Transverse colon (tissue), 4 donors: ENCODE measurements around the gene UPB1. TPM values are rescaled to one million over a fixed set of nuclear protein-coding genes. Genes with fewer than 3 reads are reported as not detected.

Experiments used
- DNase-seq: peaks from one replicate; pipeline ENCODE4 v3.0.0-alpha.2; 2019
- H3K27ac ChIP-seq, 4 donors: fragments of 200-600 bp; sonication (generic); 2 replicates each; pipeline ENCODE4 v1.5.1; 2016 to 2018; ENCODE audit warnings: inconsistent platforms in 4 of 4
- H3K27me3 ChIP-seq: fragments of 200-600 bp; sonication (generic); 2 replicates; pipeline ENCODE4 v1.5.1; 2017; ENCODE audit warnings: inconsistent platforms
- H3K36me3 ChIP-seq, 4 donors: fragments of 200-600 bp; sonication (generic); 2 replicates each; pipeline ENCODE4 v1.5.1; 2017 to 2019; ENCODE audit warnings: inconsistent platforms in 4 of 4
- H3K4me1 ChIP-seq, 4 donors: fragments of 200-600 bp; sonication (generic); 2 replicates each; pipeline ENCODE4 v1.5.1; 2017 to 2020; ENCODE audit warnings: inconsistent platforms in 4 of 4
- H3K4me3 ChIP-seq, 4 donors: fragments of 200-600 bp; sonication (generic); 1 replicate in 1 of 4; 2 replicates in 3 of 4; pipeline versions ENCODE4 v1.5.1 to v1.6.1; 2017 to 2019; ENCODE audit warnings: inconsistent platforms in 4 of 4
- H3K9me3 ChIP-seq, 2 donors: fragments of 200-600 bp; sonication (generic); 2 replicates each; pipeline ENCODE4 v1.5.1; 2017 to 2019; ENCODE audit warnings: inconsistent platforms in 2 of 2
- EP300 ChIP-seq: sonication (generic); formaldehyde crosslinking; IDR thresholded peaks from one replicate; pipeline ENCODE4 v1.6.1; 2017; ENCODE audit warnings: antibody characterized with exemption, low read depth
- POLR2A ChIP-seq: fragments of 450-650 bp; IDR thresholded peaks from one replicate; pipeline ENCODE4 v1.6.1; 2016; ENCODE audit warnings: antibody characterized with exemption, mild to moderate bottlenecking, moderate library complexity
- POLR2AphosphoS5 ChIP-seq, 3 donors: sonication (generic); formaldehyde crosslinking; IDR thresholded peaks; one replicate each; pipeline ENCODE4 v1.6.1; 2016; ENCODE audit warnings: antibody characterized with exemption in 3 of 3
- WGBS, 2 donors: methylation state at CpG; one replicate each; pipeline ENCODE4 v1.1.5; 2018; ENCODE audit warnings: low coverage in 1 of 2; 5-methylcytosine and 5-hydroxymethylcytosine counted together
- in situ Hi-C, 4 donors: fragments of 200-750 bp; cut with MboI; loops; one replicate each; pipeline versions ENCODE4 v1.15.0 to v1.15.1; 2017; ENCODE audit warnings: low sequenced_read_pairs in 3 of 4, low pct_ligation_motif_present in 1 of 4, low pct_unique_long_range_greater_than_20kb in 1 of 4
- intact Hi-C: fragments of 100-400 bp; cut with DNase I; formaldehyde crosslinking; loops from one replicate; pipeline ENCODE4 v1.15.1; 2023; ENCODE audit warnings: low total_unique reads
- total RNA-seq, 4 donors: library from RNA; depleted of rRNA; stranded (reverse); fragments of >200 nt; gene quantifications; one replicate each; pipeline ENCODE4 v1.1.0, GENCODE V29; 2016
- TF ChIP-seq, protein P1 (sequence below), 5 experiments: fragments of 200-600 bp in 3 of 5; fragments of 450-650 bp in 2 of 5; sonication (generic) in 3 of 5; IDR thresholded peaks; 1 replicate in 2 of 5; 2 replicates in 3 of 5; pipeline ENCODE4 v1.5.1; 2016 to 2017; ENCODE audit warnings: antibody characterized with exemption in 5 of 5, inconsistent platforms in 3 of 5, mild to moderate bottlenecking in 2 of 5, moderate library complexity in 1 of 5

Gene UPB1
- total RNA-seq, 4 donors from 2014 or later, result 0.32 TPM; not detected in 3

DNA sequence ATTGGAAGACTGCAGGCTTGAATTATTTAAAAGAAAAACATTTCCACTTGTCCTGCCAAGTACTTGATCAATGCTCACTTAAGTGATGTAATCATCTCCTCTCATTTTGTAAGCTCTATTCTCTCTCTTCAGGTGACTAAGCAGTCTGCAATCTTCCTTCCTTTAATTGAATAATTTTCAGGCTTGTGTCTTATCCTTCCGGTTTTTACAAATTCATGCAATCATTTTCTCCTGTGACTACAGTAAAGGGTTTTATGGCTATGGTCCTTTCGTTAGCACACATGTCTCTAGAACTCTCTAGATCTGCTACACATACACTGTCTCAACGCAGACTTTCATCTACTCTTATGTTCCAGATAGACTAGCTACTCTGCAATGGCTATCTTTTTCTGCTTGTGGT lies 12.6 kb upstream of the UPB1 start:
- in situ Hi-C loops, result no loop called here
- intact Hi-C loops, result no loop called here
- TF ChIP-seq, protein P1, sequence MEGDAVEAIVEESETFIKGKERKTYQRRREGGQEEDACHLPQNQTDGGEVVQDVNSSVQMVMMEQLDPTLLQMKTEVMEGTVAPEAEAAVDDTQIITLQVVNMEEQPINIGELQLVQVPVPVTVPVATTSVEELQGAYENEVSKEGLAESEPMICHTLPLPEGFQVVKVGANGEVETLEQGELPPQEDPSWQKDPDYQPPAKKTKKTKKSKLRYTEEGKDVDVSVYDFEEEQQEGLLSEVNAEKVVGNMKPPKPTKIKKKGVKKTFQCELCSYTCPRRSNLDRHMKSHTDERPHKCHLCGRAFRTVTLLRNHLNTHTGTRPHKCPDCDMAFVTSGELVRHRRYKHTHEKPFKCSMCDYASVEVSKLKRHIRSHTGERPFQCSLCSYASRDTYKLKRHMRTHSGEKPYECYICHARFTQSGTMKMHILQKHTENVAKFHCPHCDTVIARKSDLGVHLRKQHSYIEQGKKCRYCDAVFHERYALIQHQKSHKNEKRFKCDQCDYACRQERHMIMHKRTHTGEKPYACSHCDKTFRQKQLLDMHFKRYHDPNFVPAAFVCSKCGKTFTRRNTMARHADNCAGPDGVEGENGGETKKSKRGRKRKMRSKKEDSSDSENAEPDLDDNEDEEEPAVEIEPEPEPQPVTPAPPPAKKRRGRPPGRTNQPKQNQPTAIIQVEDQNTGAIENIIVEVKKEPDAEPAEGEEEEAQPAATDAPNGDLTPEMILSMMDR (IDR thresholded peaks at IDR 0.05), result no peak
- TF ChIP-seq POLR2AphosphoS5 (IDR thresholded peaks at IDR 0.05) (no peak), POLR2A (no peak)
- H3K9me3 ChIP-seq, result no peaks in the 10 kb centered on the region
- peaks cover 0 to 11% (median 4%) of the 10 kb centered on the region in 4 donors for H3K4me1 ChIP-seq
- no peaks in the 10 kb centered on the region for H3K27me3 ChIP-seq
- no peak for DNase-seq
- H3K36me3 ChIP-seq, result no peaks in the 10 kb centered on the region
- WGBS, 2 donors, result 33 to 40% methylated on average over 2 to 3 of the region's 3 CpGs
- no peak overlapping the region for H3K27ac ChIP-seq
- H3K4me3 ChIP-seq, result no peak overlapping the region

DNA sequence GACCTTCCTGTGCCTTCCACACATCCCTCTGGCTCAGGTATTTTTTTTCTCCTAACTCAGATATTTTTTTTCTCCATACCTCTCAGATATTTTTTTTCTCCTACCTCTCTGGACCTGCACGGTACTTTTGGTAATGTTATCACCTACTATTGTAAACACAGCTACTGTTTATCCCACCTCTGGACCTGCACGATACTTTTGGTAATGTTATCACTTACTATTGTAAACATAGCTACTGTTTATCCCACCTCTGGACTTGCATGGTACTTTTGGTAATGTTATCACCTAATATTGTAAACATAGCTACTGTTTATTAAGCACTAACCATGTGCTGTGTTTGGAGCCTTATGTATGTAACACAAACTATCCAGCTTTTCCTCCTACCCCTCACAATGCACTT lies 12.1 kb upstream of the UPB1 start:
- Histone ChIP-seq H3K9me3 (no peaks in the 10 kb centered on the region), H3K4me1 (peaks cover 0 to 11% (median 4%) of the 10 kb centered on the region in 4 donors), H3K36me3 (no peaks in the 10 kb centered on the region), H3K4me3 (no peak overlapping the region), H3K27me3 (no peaks in the 10 kb centered on the region), H3K27ac (no peak overlapping the region)
- in situ Hi-C loops, result no loop called here
- DNase-seq, result no peak
- intact Hi-C loops, result no loop called here
- TF ChIP-seq POLR2AphosphoS5 (IDR thresholded peaks at IDR 0.05), result no peak
- TF ChIP-seq, protein P1 (IDR thresholded peaks at IDR 0.05), result no peak
- WGBS, 2 donors, result 22 to 45% methylated on average over 2 of the region's 2 CpGs

DNA sequence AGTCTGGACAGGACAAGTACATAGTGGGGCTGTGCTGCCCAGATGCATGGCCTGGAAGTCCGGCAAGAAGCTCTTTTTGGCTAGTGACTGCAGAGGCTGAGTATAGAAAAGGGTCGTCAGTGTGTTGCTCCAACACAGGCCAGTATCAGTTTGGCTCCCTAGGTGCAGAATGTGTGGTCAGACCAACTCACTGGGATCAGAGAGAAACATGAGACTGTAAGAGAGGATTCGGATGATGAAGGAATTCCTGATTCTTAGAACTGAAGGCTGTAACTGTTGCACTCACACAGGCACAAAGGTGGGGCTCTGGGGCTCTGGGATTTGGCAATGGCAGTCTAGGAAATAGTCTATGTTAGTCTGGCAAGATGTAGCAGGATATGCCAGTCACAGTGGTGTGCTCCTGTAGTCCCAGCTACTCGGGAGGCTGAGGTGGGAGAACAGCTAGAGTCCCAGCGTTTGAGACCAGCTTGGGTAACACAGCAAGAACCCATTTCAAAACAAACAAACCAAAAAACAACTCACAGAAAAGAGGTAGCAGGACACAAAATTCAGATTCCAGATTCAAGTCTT lies 11.1 kb upstream of the UPB1 start:
- H3K27me3 ChIP-seq, result no peaks in the 10 kb centered on the region
- in situ Hi-C loops, result no loop called here
- TF ChIP-seq EP300 (no peak), POLR2AphosphoS5 (IDR thresholded peaks at IDR 0.05) (no peak), POLR2A (no peak)
- TF ChIP-seq, protein P1 (IDR thresholded peaks at IDR 0.05), result no peak
- intact Hi-C loops, result no loop called here
- no peak overlapping the region for H3K4me3 ChIP-seq
- peaks cover 0 to 11% (median 4%) of the 10 kb centered on the region in 4 donors for H3K4me1 ChIP-seq
- no peaks in the 10 kb centered on the region for H3K9me3 ChIP-seq
- H3K36me3 ChIP-seq, result no peaks in the 10 kb centered on the region
- WGBS, 2 donors, result 65 to 90% methylated on average over 3 to 5 of the region's 5 CpGs
- DNase-seq, result no peak
- H3K27ac ChIP-seq, result no peak overlapping the region

DNA sequence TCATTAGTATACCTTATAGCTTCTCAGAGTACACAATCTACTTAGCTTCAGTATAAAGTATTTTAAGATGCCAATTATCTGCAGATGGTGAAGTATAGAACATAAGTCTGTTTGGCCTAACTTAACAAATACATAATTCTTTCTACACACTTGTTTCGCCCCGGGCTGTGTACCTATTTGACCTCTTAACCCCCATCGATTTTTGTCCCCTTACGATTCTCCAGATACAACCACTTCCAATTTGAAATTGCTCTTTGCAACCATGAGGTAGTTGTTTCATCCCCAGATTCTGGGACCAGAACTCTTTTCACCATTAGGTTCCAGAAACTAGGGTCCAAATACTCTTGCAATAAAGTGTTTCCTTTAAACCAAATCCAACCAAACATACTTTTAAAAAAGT lies 10.0 kb upstream of the UPB1 start:
- Histone ChIP-seq H3K27me3 (no peaks in the 10 kb centered on the region), H3K4me1 (peaks cover 0 to 11% (median 4%) of the 10 kb centered on the region in 4 donors), H3K27ac (no peak overlapping the region), H3K4me3 (no peak overlapping the region), H3K9me3 (no peaks in the 10 kb centered on the region), H3K36me3 (no peaks in the 10 kb centered on the region)
- DNase-seq, result no peak
- intact Hi-C loops, result no loop called here
- in situ Hi-C loops, result no loop called here
- 94 to 100% methylated on average over 4 of the region's 4 CpGs for WGBS, 2 donors
- TF ChIP-seq POLR2A (no peak), EP300 (no peak), POLR2AphosphoS5 (IDR thresholded peaks at IDR 0.05) (no peak)
- TF ChIP-seq, protein P1 (IDR thresholded peaks at IDR 0.05), result no peak
